DOHH2 (cell line): ENCODE data around the gene UBE2G2.

ENCODE experiments used
- H3F3A ChIP-seq: fragments of 200-600 bp; sonication (generic), shearing (Covaris generic); 2 replicates; pipeline ENCODE4 v1.6.0; 2016; ENCODE audit warnings: antibody characterized with exemption, mild to moderate bottlenecking; ENCODE audit not compliant: control insufficient read depth, insufficient read depth
- H3K27ac ChIP-seq: fragments of 200-600 bp; sonication (generic); 2 replicates; pipeline ENCODE4 v1.5.1; 2014; ENCODE audit warnings: low read depth, mild to moderate bottlenecking, low read length, moderate library complexity
- H3K27me3 ChIP-seq: fragments of 200-600 bp; sonication (generic); 2 replicates; pipeline ENCODE4 v1.6.1; 2014; ENCODE audit warnings: mild to moderate bottlenecking, low read length, mixed read lengths; ENCODE audit not compliant: control insufficient read depth
- H3K36me3 ChIP-seq: fragments of 200-600 bp; sonication (generic); 2 replicates; pipeline ENCODE4 v1.6.1; 2014; ENCODE audit warnings: mild to moderate bottlenecking, low read length, moderate library complexity, mixed read lengths; ENCODE audit not compliant: control insufficient read depth
- H3K4me1 ChIP-seq: fragments of 200-600 bp; sonication (generic); 2 replicates; pipeline ENCODE4 v1.6.1; 2014; ENCODE audit warnings: mild to moderate bottlenecking, low read length, mixed read lengths; ENCODE audit not compliant: control insufficient read depth
- H3K4me2 ChIP-seq: fragments of 200-600 bp; sonication (generic); 2 replicates; pipeline ENCODE4 v1.6.0; 2014; ENCODE audit warnings: mild to moderate bottlenecking, low read length, moderate library complexity
- H3K4me3 ChIP-seq: fragments of 200-600 bp; sonication (generic); 2 replicates; pipeline ENCODE4 v1.5.1; 2014; ENCODE audit warnings: mild to moderate bottlenecking, low read length, mixed read lengths
- H3K79me2 ChIP-seq: fragments of 200-600 bp; sonication (generic); 2 replicates; pipeline ENCODE4 v1.6.1; 2014; ENCODE audit warnings: mild to moderate bottlenecking, low read length, mixed read lengths; ENCODE audit not compliant: control insufficient read depth
- H3K9me2 ChIP-seq: fragments of 200-600 bp; sonication (generic); replicated peaks from 2 replicates; pipeline ENCODE4 v1.6.1; 2014; ENCODE audit warnings: mild to moderate bottlenecking, low read length, mixed read lengths; ENCODE audit not compliant: control insufficient read depth
- H3K9me3 ChIP-seq: fragments of 200-600 bp; sonication (generic); 2 replicates; pipeline ENCODE4 v1.6.1; 2014; ENCODE audit warnings: antibody characterized with exemption, low read length, mixed read lengths; ENCODE audit not compliant: control insufficient read depth, insufficient read depth
- H4K20me1 ChIP-seq: fragments of 200-600 bp; sonication (generic); 2 replicates; pipeline ENCODE4 v1.6.0; 2014; ENCODE audit warnings: low read depth, mild to moderate bottlenecking, antibody characterized with exemption, low read length, moderate library complexity; ENCODE audit not compliant: control insufficient read depth, insufficient read depth
- EZH2phosphoT487 ChIP-seq: fragments of 200-600 bp; sonication (generic); IDR thresholded peaks from 2 replicates; pipeline ENCODE4 v1.6.1; 2017; ENCODE audit warnings: borderline replicate concordance, mild to moderate bottlenecking, antibody characterized with exemption, low read length, moderate library complexity, mixed read lengths
- TF ChIP-seq, protein P1 (sequence below): fragments of 200-600 bp; sonication (generic); IDR thresholded peaks from one replicate; pipeline ENCODE4 v1.5.1; 2014; ENCODE audit warnings: antibody characterized with exemption, mild to moderate bottlenecking, low read depth, low read length; ENCODE audit not compliant: poor library complexity, severe bottlenecking

Gene UBE2G2

GRCh38 chr21:44823179-44823660 lies 21.6 kb upstream of the UBE2G2 start:
- Histone ChIP-seq H3K4me2 (no peak overlapping the region), H3K27me3 (no peaks in the 10 kb centered on the region; the same call in 1 of the 2 replicates), H3F3A (no peaks in the 10 kb centered on the region), H3K36me3 (no peaks in the 10 kb centered on the region), H3K9me3 (peaks cover 19% of the 10 kb centered on the region), H3K9me2 (no peaks in the 10 kb centered on the region), H3K27ac (no peak overlapping the region), H3K4me3 (no peak overlapping the region), H4K20me1 (no peaks in the 10 kb centered on the region), H3K79me2 (no peaks in the 10 kb centered on the region), H3K4me1 (peaks cover 7% of the 10 kb centered on the region)
- no peak for TF ChIP-seq EZH2phosphoT487
- TF ChIP-seq, protein P1, sequence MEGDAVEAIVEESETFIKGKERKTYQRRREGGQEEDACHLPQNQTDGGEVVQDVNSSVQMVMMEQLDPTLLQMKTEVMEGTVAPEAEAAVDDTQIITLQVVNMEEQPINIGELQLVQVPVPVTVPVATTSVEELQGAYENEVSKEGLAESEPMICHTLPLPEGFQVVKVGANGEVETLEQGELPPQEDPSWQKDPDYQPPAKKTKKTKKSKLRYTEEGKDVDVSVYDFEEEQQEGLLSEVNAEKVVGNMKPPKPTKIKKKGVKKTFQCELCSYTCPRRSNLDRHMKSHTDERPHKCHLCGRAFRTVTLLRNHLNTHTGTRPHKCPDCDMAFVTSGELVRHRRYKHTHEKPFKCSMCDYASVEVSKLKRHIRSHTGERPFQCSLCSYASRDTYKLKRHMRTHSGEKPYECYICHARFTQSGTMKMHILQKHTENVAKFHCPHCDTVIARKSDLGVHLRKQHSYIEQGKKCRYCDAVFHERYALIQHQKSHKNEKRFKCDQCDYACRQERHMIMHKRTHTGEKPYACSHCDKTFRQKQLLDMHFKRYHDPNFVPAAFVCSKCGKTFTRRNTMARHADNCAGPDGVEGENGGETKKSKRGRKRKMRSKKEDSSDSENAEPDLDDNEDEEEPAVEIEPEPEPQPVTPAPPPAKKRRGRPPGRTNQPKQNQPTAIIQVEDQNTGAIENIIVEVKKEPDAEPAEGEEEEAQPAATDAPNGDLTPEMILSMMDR, result no peak

DNA sequence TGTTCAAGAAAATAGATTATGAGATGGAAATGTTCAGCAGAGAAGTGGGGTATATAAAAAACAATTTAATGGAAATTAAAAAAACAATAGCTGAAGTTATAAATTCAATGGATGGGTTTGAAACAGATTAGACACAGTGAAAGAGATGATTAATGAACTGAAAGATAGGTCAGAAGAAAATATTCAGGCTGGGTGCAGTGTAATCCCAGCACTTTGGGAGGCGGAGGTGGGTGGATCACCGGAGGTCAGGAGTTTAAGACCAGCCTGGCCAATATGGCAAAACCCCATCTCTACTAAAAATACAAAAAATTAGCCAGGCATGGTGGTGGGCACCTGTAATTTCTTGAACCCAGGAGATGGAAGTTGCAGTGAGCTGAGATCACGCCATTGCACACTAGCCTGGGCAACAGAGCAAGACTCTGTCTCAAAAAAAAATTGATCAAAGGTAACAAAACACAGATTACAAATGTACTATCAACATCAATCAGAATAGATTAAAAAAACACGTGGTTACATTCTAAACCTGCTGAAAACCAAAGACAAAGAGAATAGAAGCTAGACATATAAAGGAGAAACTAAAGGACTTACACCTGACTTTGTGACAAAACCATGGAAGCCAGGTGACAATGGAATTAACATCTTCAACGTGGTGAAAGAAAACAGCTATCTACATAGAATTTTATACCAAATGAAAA lies 21.0 kb upstream of the UBE2G2 start:
- peaks cover 19% of the 10 kb centered on the region for H3K9me3 ChIP-seq
- no peak for TF ChIP-seq EZH2phosphoT487
- TF ChIP-seq, protein P1, result no peak

DNA sequence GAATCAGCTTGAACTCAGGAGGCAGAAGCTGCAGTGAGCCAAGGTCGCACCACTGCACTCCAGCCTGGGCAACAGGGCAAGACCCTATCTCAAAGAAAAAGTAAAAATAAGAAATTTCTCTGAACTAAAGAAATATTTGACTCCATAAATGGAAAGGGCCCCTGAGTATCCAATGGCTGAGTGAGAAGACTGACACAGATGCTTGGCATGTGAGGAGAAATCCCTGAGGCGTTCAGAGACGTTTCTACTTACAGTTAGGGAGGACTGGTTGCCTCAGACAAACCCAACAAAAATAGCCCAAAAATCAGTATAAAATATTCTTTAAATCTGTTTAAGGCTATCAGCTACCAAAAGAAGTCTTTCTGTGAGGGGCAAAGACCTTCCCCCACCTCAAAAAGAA lies 19.2 kb upstream of the UBE2G2 start:
- Histone ChIP-seq H3K4me3 (no peak overlapping the region), H3K4me2 (no peak overlapping the region), H3K27me3 (no peaks in the 10 kb centered on the region; the same call in 1 of the 2 replicates), H3K36me3 (no peaks in the 10 kb centered on the region), H3K4me1 (peaks cover 12% of the 10 kb centered on the region), H3K79me2 (peaks cover 17% of the 10 kb centered on the region), H3K27ac (no peak overlapping the region), H3K9me3 (peaks cover 16% of the 10 kb centered on the region; the same call in 1 of the 2 replicates), H3F3A (no peaks in the 10 kb centered on the region), H4K20me1 (peaks cover 12% of the 10 kb centered on the region; the same call in 1 of the 2 replicates), H3K9me2 (no peaks in the 10 kb centered on the region)
- no peak for TF ChIP-seq EZH2phosphoT487
- TF ChIP-seq, protein P1, result no peak

More for the DNA sequence above, 21.0 kb upstream of the UBE2G2 start:
- no peaks in the 10 kb centered on the region; the same call in 1 of the 2 replicates for H3K27me3 ChIP-seq
- H3K27ac ChIP-seq, result no peak overlapping the region
- H3K9me2 ChIP-seq, result no peaks in the 10 kb centered on the region
- H3K4me3 ChIP-seq, result no peak overlapping the region
- no peaks in the 10 kb centered on the region for H3K79me2 ChIP-seq
- H4K20me1 ChIP-seq, result no peaks in the 10 kb centered on the region
- no peaks in the 10 kb centered on the region for H3F3A ChIP-seq
- H3K4me1 ChIP-seq, result peaks cover 7% of the 10 kb centered on the region
- no peak overlapping the region for H3K4me2 ChIP-seq
- no peaks in the 10 kb centered on the region for H3K36me3 ChIP-seq
